Activated CD4-positive, alpha-beta T cell treated with anti-CD3 and anti-CD28 coated beads, Interleukin-2, amount 50 U/mL, for 48 hours (primary cell): ENCODE data around the gene STON1.
"Not testable (repeated sequence)": the region's sequence is repeated elsewhere in the genome, so short reads cannot be mapped to it uniquely, and the experiment has no call there.

Source experiments
- DNase-seq, 2 experiments: peaks; one replicate each; pipeline ENCODE4 v3.0.0-alpha.2; 2020

STON1 gene

GRCh38 chr2:48574353-48575287 lies 44.7 kb downstream of the STON1 start:
- no peak for DNase-seq

- DNase-seq, result no peak
These were observed 48.4 kb downstream of the STON1 start for GRCh38 chr2:48578313-48578712.

GRCh38 chr2:48583961-48584360 lies 54.0 kb downstream of the STON1 start:
- no peak for DNase-seq

- no peak for DNase-seq
These were observed 54.6 kb downstream of the STON1 start for GRCh38 chr2:48584551-48584950.

- no peak for DNase-seq
These were observed 56.5 kb downstream of the STON1 start for GRCh38 chr2:48586433-48586832.

GRCh38 chr2:48587560-48587959 lies 57.6 kb downstream of the STON1 start:
- DNase-seq, result no peak

- no peak for DNase-seq
These were observed 58.0 kb downstream of the STON1 start for GRCh38 chr2:48587961-48588360.

- DNase-seq, result no peak
These were observed 58.8 kb downstream of the STON1 start for GRCh38 chr2:48588745-48589144.

- peak; percentile 5 to 21 for DNase-seq
These were observed 59.3 kb downstream of the STON1 start for GRCh38 chr2:48589170-48589767.

- DNase-seq, result no peak
These were observed 60.1 kb downstream of the STON1 start for GRCh38 chr2:48590017-48590416.

GRCh38 chr2:48592067-48592466 lies 62.1 kb downstream of the STON1 start:
- DNase-seq, result no peak

GRCh38 chr2:48596751-48597150 lies 66.8 kb downstream of the STON1 start:
- not testable (repeated sequence) for DNase-seq

GRCh38 chr2:48597492-48597891 lies 67.5 kb downstream of the STON1 start:
- DNase-seq, result no peak

- DNase-seq, result no peak
These were observed 70.4 kb downstream of the STON1 start for GRCh38 chr2:48600204-48600813.

GRCh38 chr2:48600917-48601316 lies 71.0 kb downstream of the STON1 start:
- DNase-seq, result no peak

- peak; percentile 5 to 10 for DNase-seq
These were observed 71.4 kb downstream of the STON1 start for GRCh38 chr2:48601349-48601748.

- no peak for DNase-seq
These were observed 75.7 kb downstream of the STON1 start for GRCh38 chr2:48605482-48606175.

GRCh38 chr2:48607307-48608014 lies 77.5 kb downstream of the STON1 start:
- no peak for DNase-seq

GRCh38 chr2:48613211-48613610 lies 83.3 kb downstream of the STON1 start:
- DNase-seq, result no peak

GRCh38 chr2:48614581-48614980 lies 84.6 kb downstream of the STON1 start:
- not testable (repeated sequence) for DNase-seq

GRCh38 chr2:48617618-48618017 lies 87.7 kb downstream of the STON1 start, which contains the start of gene GTF2A1L:
TSS of gene GTF2A1L (plus strand) at chr2:48617856. CDS start at chr2:48617875, 19 bp downstream.
- DNase-seq, result no peak

- no peak for DNase-seq
These were observed 89.6 kb downstream of the STON1 start for GRCh38 chr2:48619526-48619925.
